GM12878 (cell line): Measurements from ENCODE around the gene ADISSP. TPM values are rescaled to one million over a fixed set of nuclear protein-coding genes. Genes with fewer than 3 reads are reported as not detected.

Experiments
- ATAC-seq: fragments of 200-7000 bp; cut with Tn5 transposase; 3 replicates; pipeline ENCODE4 v1.9.1; 2020; ENCODE audit warnings: mild to moderate bottlenecking, moderate library complexity
- BruUV-seq: library from RNA; stranded (reverse); fragments of 400-500 nt; replicated peaks from 2 replicates; lab custom pipeline; 2021; lab: Mats Ljungman, UMichigan
- CTCF ChIA-PET: fragments of 300-600 bp; sonication (Branson Sonifier 250); formaldehyde crosslinking; extraction: SDS; loops from one replicate; lab custom pipeline; 2021; ENCODE audit warnings: inconsistent platforms; lab: Yijun Ruan, JAX
- POLR2A ChIA-PET: fragments of 350-600 bp; formaldehyde crosslinking; extraction: SDS; loops from one replicate; lab custom pipeline; 2021; ENCODE audit warnings: inconsistent platforms; lab: Charles Lee
- RAD21 ChIA-PET: fragments of 300-600 bp; sonication (Branson Sonifier 250); formaldehyde crosslinking; loops from one replicate; lab custom pipeline; 2023; ENCODE audit warnings: antibody characterized with exemption; ENCODE audit not compliant: unreplicated experiment; lab: Charles Lee
- SMC1A ChIA-PET: fragments of 300-600 bp; sonication (Branson Sonifier 250); formaldehyde crosslinking; loops from one replicate; lab custom pipeline; 2023; ENCODE audit not compliant: unreplicated experiment, uncharacterized antibody; lab: Charles Lee
- DNase-seq: peaks from one replicate; pipeline ENCODE4 v3.0.0-alpha.2; 2011; ENCODE audit warnings: low read depth, low spot score
- FAIRE-seq: peaks from 3 replicates; lab custom pipeline; 2011; peaks lifted over from hg19 to GRCh38; lab: Jason Lieb, UNC
- H2AFZ ChIP-seq: 2 replicates; pipeline ENCODE4 v1.6.0; 2011; ENCODE audit warnings: low read depth, low read length, control low read depth; ENCODE audit not compliant: control insufficient read depth
- H3K27ac ChIP-seq: 2 replicates; pipeline ENCODE4 v1.5.1; 2011; ENCODE audit warnings: control low read depth; ENCODE audit not compliant: control insufficient read depth, insufficient read depth
- H3K27me3 ChIP-seq, 2 experiments: replicated peaks in 1 of 2; 2 replicates each; pipeline versions ENCODE4 v1.6.0 to v1.6.1; 2011; ENCODE audit warnings: low read length in 1 of 2; ENCODE audit not compliant: control insufficient read depth in 2 of 2, insufficient read depth in 2 of 2
- H3K36me3 ChIP-seq, 2 experiments: 2 replicates each; pipeline ENCODE4 v1.5.1; 2011; ENCODE audit warnings: low read length in 1 of 2; ENCODE audit not compliant: control insufficient read depth in 2 of 2, insufficient read depth in 2 of 2
- H3K4me1 ChIP-seq: 2 replicates; pipeline ENCODE4 v1.6.1; 2011; ENCODE audit warnings: mild to moderate bottlenecking, low read length, moderate library complexity, mixed read lengths; ENCODE audit not compliant: control insufficient read depth, insufficient read depth
- H3K4me2 ChIP-seq: 2 replicates; pipeline ENCODE4 v1.6.0; 2011; ENCODE audit warnings: control low read depth; ENCODE audit not compliant: control insufficient read depth, insufficient read depth
- H3K4me3 ChIP-seq: fragments of 200-600 bp; sonication (generic); 2 replicates; pipeline ENCODE4 v1.5.1; 2016
- H3K79me2 ChIP-seq: 2 replicates; pipeline ENCODE4 v1.6.0; 2011; ENCODE audit warnings: low read length; ENCODE audit not compliant: control insufficient read depth, insufficient read depth
- H3K9ac ChIP-seq: 2 replicates; pipeline ENCODE4 v1.8.0; 2011; ENCODE audit warnings: low read length, control low read depth, mixed read lengths; ENCODE audit not compliant: control insufficient read depth, insufficient read depth
- H3K9me3 ChIP-seq: replicated peaks from 3 replicates; pipeline ENCODE4 v1.5.1; 2011; ENCODE audit warnings: mild to moderate bottlenecking, low read length; ENCODE audit not compliant: control insufficient read depth, insufficient read depth
- H4K20me1 ChIP-seq: 2 replicates; pipeline ENCODE4 v1.6.0; 2011; ENCODE audit not compliant: control insufficient read depth, insufficient read depth
- ATF7 ChIP-seq: fragments of 450-650 bp; IDR thresholded peaks from 2 replicates; pipeline ENCODE4 v1.6.1; 2016; ENCODE audit warnings: low read depth, mild to moderate bottlenecking
- BHLHE40 ChIP-seq, 2 experiments: fragments of 450-650 bp in 1 of 2; IDR thresholded peaks; 2 replicates each; pipeline ENCODE4 v1.6.1; 2011 to 2017; ENCODE audit warnings: low read depth in 2 of 2, borderline replicate concordance in 1 of 2, improper control_type of control experiment in 1 of 2, low read length in 1 of 2, mild to moderate bottlenecking in 1 of 2
- BRCA1 ChIP-seq: IDR thresholded peaks from 2 replicates; pipeline ENCODE4 v1.6.1; 2011; ENCODE audit warnings: low read depth, low read length, improper control_type of control experiment
- CHD1 ChIP-seq: IDR thresholded peaks from 2 replicates; pipeline ENCODE4 v1.6.1; 2012; ENCODE audit warnings: low read depth, low read length, improper control_type of control experiment
- CREB1 ChIP-seq: IDR thresholded peaks from 2 replicates; pipeline ENCODE4 v1.6.1; 2012; ENCODE audit warnings: low read depth, mild to moderate bottlenecking, inconsistent platforms
- GATAD2B ChIP-seq: fragments of 450-650 bp; conservative IDR thresholded peaks from 2 replicates; pipeline ENCODE4 v1.6.1; 2017; ENCODE audit warnings: low read depth, mild to moderate bottlenecking, moderate library complexity
- NFYA ChIP-seq: IDR thresholded peaks from 2 replicates; pipeline ENCODE4 v1.6.1; 2011; ENCODE audit warnings: low read depth, mild to moderate bottlenecking, low read length, improper control_type of control experiment, borderline replicate concordance
- SIX5 ChIP-seq: IDR thresholded peaks from 2 replicates; pipeline ENCODE4 v1.6.1; 2011; ENCODE audit warnings: mild to moderate bottlenecking, low read depth, low read length, moderate library complexity; ENCODE audit not compliant: severe bottlenecking
- SMAD1 ChIP-seq: fragments of 450-650 bp; IDR thresholded peaks from 2 replicates; pipeline ENCODE4 v1.6.1; 2018; ENCODE audit warnings: mild to moderate bottlenecking, low read depth; ENCODE audit not compliant: partially characterized antibody
- WGBS: methylation state at CpG from one replicate; pipeline ENCODE4 v1.1.6; 2016; ENCODE audit warnings: low lambda C conversion rate; ENCODE audit not compliant: insufficient replicate concordance, insufficient coverage; ENCODE audit errors: missing lambda C conversion rate; 5-methylcytosine and 5-hydroxymethylcytosine counted together
- in situ Hi-C: fragments of 300-500 bp; cut with MboI; formaldehyde crosslinking; loops from 9 replicates; pipeline ENCODE4 v1.14.3; 2018; ENCODE audit warnings: mixed read lengths
- intact Hi-C: fragments of 100-400 bp; cut with micrococcal nuclease; formaldehyde crosslinking; loops from one replicate; pipeline ENCODE4 v1.14.2; 2022; ENCODE audit not compliant: unreplicated experiment
- polyA plus RNA-seq, 11 experiments: library from polyadenylated mRNA; depleted of rRNA in 4 of 11; unstranded in 6 of 11; stranded (reverse) in 5 of 11; fragments of >200 nt; fragmentation: Nextera tagmentation in 4 of 11; fragmentation: Illumina TruSeq in 1 of 11; extraction: Ambion mirVana in 4 of 11; extraction: Trizol in 1 of 11; gene quantifications; 1 replicate in 1 of 11; 2 replicates in 10 of 11; pipeline versions ENCODE4 v1.2.1 to v1.2.3, GENCODE V29; 2011 to 2016; ENCODE audit warnings: inconsistent platforms in 2 of 11, missing spikeins in 2 of 11, low read depth in 1 of 11
- total RNA-seq, 4 experiments: library from RNA; depleted of rRNA in 3 of 4; stranded (reverse); fragments of >200 nt in 3 of 4; fragmentation: Illumina TruSeq in 1 of 4; extraction: Trizol in 1 of 4; gene quantifications; 2 replicates each; pipeline versions ENCODE4 v1.2.1 to v1.2.3, GENCODE V29; 2013 to 2021
- TF ChIP-seq, protein P1 (sequence below): fragments of 450-650 bp; IDR thresholded peaks from 2 replicates; pipeline ENCODE4 v1.6.1; 2016; ENCODE audit warnings: mild to moderate bottlenecking, moderate library complexity, borderline replicate concordance

ADISSP gene
- total and polyA plus RNA-seq, 10 of the 15 experiments (the other 5 are each of a cell fraction or from before 2014, with no cell fraction given), result 0.80 to 96.3 (median 38.6) TPM

- H2AFZ ChIP-seq, result no peak overlapping the region
- FAIRE-seq (no peak), ATAC-seq (no peak), DNase-seq (no peak)
- no TSS peak for BruUV-seq
- H3K4me3 ChIP-seq, result no peak overlapping the region
- H3K79me2 ChIP-seq, result no peaks in the 10 kb centered on the region
- 44% methylated on average over 16 of the region's 19 CpGs for WGBS
- H3K27ac ChIP-seq, result no peak overlapping the region
- in situ Hi-C loops, result no loop called here
- H3K9me3 ChIP-seq, result no peaks in the 10 kb centered on the region
- RAD21 ChIA-PET, result no interaction called here
- intact Hi-C loops, result no loop called here
- no peaks in the 10 kb centered on the region for H3K4me1 ChIP-seq
- H3K9ac ChIP-seq, result no peak overlapping the region
- no peaks in the 10 kb centered on the region for H4K20me1 ChIP-seq
- SMC1A ChIA-PET, result interaction anchor here (0.6 to 0.9 kb wide), 2 partner anchors 18 to 99 kb away, joined by 3 to 4 read pairs; no protein-coding TSS in a partner anchor
- H3K27me3 ChIP-seq, result no peaks in the 10 kb centered on the region
- TF ChIP-seq BRCA1, result no peak
- CTCF ChIA-PET, result no interaction called here
- POLR2A ChIA-PET, result no interaction called here
- no peaks in the 10 kb centered on the region for H3K36me3 ChIP-seq
- H3K4me2 ChIP-seq, result no peak overlapping the region
Measured at GRCh38 chr20:3739054-3739925, 28.3 kb downstream of the ADISSP start.

- H3K79me2 ChIP-seq, result no peaks in the 10 kb centered on the region
- H3K4me2 ChIP-seq, result no peak overlapping the region
- 31% methylated on average over 11 of the region's 11 CpGs for WGBS
- H3K27ac ChIP-seq, result no peak overlapping the region
- ChIA-PET SMC1A (interaction anchor here (0.6 kb wide), 1 partner anchor 19 kb away, joined by 4 read pairs; no protein-coding TSS in a partner anchor), CTCF (no interaction called here), POLR2A (no interaction called here), RAD21 (no interaction called here)
- H3K4me1 ChIP-seq, result no peaks in the 10 kb centered on the region
- DNase-seq (no peak), FAIRE-seq (no peak), ATAC-seq (no peak)
- H4K20me1 ChIP-seq, result no peaks in the 10 kb centered on the region
- no TSS peak for BruUV-seq
- H3K27me3 ChIP-seq, result no peaks in the 10 kb centered on the region
- no peaks in the 10 kb centered on the region for H3K9me3 ChIP-seq
- H3K4me3 ChIP-seq, result no peak overlapping the region
- no peak overlapping the region for H2AFZ ChIP-seq
- in situ Hi-C loops, result no loop called here
- H3K9ac ChIP-seq, result no peak overlapping the region
- no peaks in the 10 kb centered on the region for H3K36me3 ChIP-seq
- intact Hi-C loops, result no loop called here
- TF ChIP-seq SMAD1, result no peak
- TF ChIP-seq SIX5, result no peak
- no peak for TF ChIP-seq NFYA
- no peak for TF ChIP-seq GATAD2B
- no peak for TF ChIP-seq BHLHE40 (IDR thresholded peaks at IDR 0.05; ENCODE audit: borderline replicate concordance in 1 of 2, low read depth in 2 of 2, low read length in 1 of 2)
- TF ChIP-seq ATF7, result no peak
- TF ChIP-seq, protein P1, sequence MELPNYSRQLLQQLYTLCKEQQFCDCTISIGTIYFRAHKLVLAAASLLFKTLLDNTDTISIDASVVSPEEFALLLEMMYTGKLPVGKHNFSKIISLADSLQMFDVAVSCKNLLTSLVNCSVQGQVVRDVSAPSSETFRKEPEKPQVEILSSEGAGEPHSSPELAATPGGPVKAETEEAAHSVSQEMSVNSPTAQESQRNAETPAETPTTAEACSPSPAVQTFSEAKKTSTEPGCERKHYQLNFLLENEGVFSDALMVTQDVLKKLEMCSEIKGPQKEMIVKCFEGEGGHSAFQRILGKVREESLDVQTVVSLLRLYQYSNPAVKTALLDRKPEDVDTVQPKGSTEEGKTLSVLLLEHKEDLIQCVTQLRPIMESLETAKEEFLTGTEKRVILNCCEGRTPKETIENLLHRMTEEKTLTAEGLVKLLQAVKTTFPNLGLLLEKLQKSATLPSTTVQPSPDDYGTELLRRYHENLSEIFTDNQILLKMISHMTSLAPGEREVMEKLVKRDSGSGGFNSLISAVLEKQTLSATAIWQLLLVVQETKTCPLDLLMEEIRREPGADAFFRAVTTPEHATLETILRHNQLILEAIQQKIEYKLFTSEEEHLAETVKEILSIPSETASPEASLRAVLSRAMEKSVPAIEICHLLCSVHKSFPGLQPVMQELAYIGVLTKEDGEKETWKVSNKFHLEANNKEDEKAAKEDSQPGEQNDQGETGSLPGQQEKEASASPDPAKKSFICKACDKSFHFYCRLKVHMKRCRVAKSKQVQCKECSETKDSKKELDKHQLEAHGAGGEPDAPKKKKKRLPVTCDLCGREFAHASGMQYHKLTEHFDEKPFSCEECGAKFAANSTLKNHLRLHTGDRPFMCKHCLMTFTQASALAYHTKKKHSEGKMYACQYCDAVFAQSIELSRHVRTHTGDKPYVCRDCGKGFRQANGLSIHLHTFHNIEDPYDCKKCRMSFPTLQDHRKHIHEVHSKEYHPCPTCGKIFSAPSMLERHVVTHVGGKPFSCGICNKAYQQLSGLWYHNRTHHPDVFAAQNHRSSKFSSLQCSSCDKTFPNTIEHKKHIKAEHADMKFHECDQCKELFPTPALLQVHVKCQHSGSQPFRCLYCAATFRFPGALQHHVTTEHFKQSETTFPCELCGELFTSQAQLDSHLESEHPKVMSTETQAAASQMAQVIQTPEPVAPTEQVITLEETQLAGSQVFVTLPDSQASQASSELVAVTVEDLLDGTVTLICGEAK, result no peak
- no peak for TF ChIP-seq CREB1
- TF ChIP-seq CHD1, result no peak
Measured at GRCh38 chr20:3738111-3739053, 29.2 kb downstream of the ADISSP start.
